ENCODE data around the gene APOA1. TPM values are rescaled to one million over a fixed set of nuclear protein-coding genes. Genes with fewer than 3 reads are reported as not detected.

Gene APOA1
- polyA plus RNA-seq (2013, experiment 1 of 4): 1.6 TPM
- polyA plus RNA-seq (2013, experiment 2 of 4): 1.4 TPM
- polyA plus RNA-seq (2013, experiment 3 of 4): 3.2 TPM
- polyA plus RNA-seq (2013, experiment 4 of 4): 2.1 TPM

GRCh38 chr11:116837231-116838091 lies at the start of gene APOA1:
Gene APOA1, minus strand, starts transcription at chr11:116837622. Its CDS starts 235 bp downstream, at chr11:116837387.
- Histone ChIP-seq H3K27me3 (ENCODE audit: control insufficient read depth, insufficient read depth, low read length, poor library complexity, severe bottlenecking) (peaks cover 12% of the 10 kb centered on the region), H3K27ac (ENCODE audit: insufficient read depth, low read depth, low read length, poor library complexity, severe bottlenecking) (no peak within 1 kb of the TSS), H3K4me3 (ENCODE audit: insufficient read depth, low read depth, low read length) (no peak within 1 kb of the TSS)

GRCh38 chr11:116885951-116886655 lies 48.7 kb upstream of the APOA1 start:
- Histone ChIP-seq H3K9me3 (ENCODE audit: control insufficient read depth, low read length) (no peaks in the 10 kb centered on the region), H3K4me1 (ENCODE audit: control insufficient read depth, insufficient read depth, low read length) (no peaks in the 10 kb centered on the region), H3K36me3 (ENCODE audit: control insufficient read depth, insufficient read depth, low read length) (no peaks in the 10 kb centered on the region), H3K27me3 (ENCODE audit: control insufficient read depth, insufficient read depth, low read length, poor library complexity, severe bottlenecking) (no peaks in the 10 kb centered on the region), H3K27ac (ENCODE audit: insufficient read depth, low read depth, low read length, poor library complexity, severe bottlenecking) (no peak overlapping the region), H3K4me3 (ENCODE audit: insufficient read depth, low read depth, low read length) (no peak overlapping the region)
- WGBS, 2 experiments: 93 to 94% methylated on average over 5 of the region's 5 CpGs

More at GRCh38 chr11:116837231-116838091, at the start of gene APOA1:
- H3K9me3 ChIP-seq (ENCODE audit: control insufficient read depth, low read length): no peaks in the 10 kb centered on the region
- WGBS, 2 experiments: 68 to 71% methylated on average over 18 to 19 of the region's 19 CpGs
- no peaks in the 10 kb centered on the region for H3K36me3 ChIP-seq (ENCODE audit: control insufficient read depth, insufficient read depth, low read length)
- H3K4me1 ChIP-seq (ENCODE audit: control insufficient read depth, insufficient read depth, low read length): peaks cover 23% of the 10 kb centered on the region

- no peak overlapping the region for H3K27ac ChIP-seq (ENCODE audit: insufficient read depth, low read depth, low read length, poor library complexity, severe bottlenecking)
- no peaks in the 10 kb centered on the region for H3K27me3 ChIP-seq (ENCODE audit: control insufficient read depth, insufficient read depth, low read length, poor library complexity, severe bottlenecking)
- no peaks in the 10 kb centered on the region for H3K36me3 ChIP-seq (ENCODE audit: control insufficient read depth, insufficient read depth, low read length)
- H3K9me3 ChIP-seq (ENCODE audit: control insufficient read depth, low read length): no peaks in the 10 kb centered on the region
- no peak overlapping the region for H3K4me3 ChIP-seq (ENCODE audit: insufficient read depth, low read depth, low read length)
- H3K4me1 ChIP-seq (ENCODE audit: control insufficient read depth, insufficient read depth, low read length): no peaks in the 10 kb centered on the region
Observed at GRCh38 chr11:116882386-116882785, 45.0 kb upstream of the APOA1 start.

GRCh38 chr11:116881143-116881542 lies 43.7 kb upstream of the APOA1 start:
- WGBS, 2 experiments: 85 to 89% methylated on average over 5 to 6 of the region's 6 CpGs
- H3K27ac ChIP-seq (ENCODE audit: insufficient read depth, low read depth, low read length, poor library complexity, severe bottlenecking): peak overlapping the region; percentile 10
- no peaks in the 10 kb centered on the region for H3K4me1 ChIP-seq (ENCODE audit: control insufficient read depth, insufficient read depth, low read length)
- no peaks in the 10 kb centered on the region for H3K36me3 ChIP-seq (ENCODE audit: control insufficient read depth, insufficient read depth, low read length)
- no peaks in the 10 kb centered on the region for H3K9me3 ChIP-seq (ENCODE audit: control insufficient read depth, low read length)
- H3K4me3 ChIP-seq (ENCODE audit: insufficient read depth, low read depth, low read length): no peak overlapping the region
- no peaks in the 10 kb centered on the region for H3K27me3 ChIP-seq (ENCODE audit: control insufficient read depth, insufficient read depth, low read length, poor library complexity, severe bottlenecking)

GRCh38 chr11:116879800-116880625 lies 42.6 kb upstream of the APOA1 start:
- no peaks in the 10 kb centered on the region for H3K27me3 ChIP-seq (ENCODE audit: control insufficient read depth, insufficient read depth, low read length, poor library complexity, severe bottlenecking)
- H3K36me3 ChIP-seq (ENCODE audit: control insufficient read depth, insufficient read depth, low read length): no peaks in the 10 kb centered on the region
- H3K4me1 ChIP-seq (ENCODE audit: control insufficient read depth, insufficient read depth, low read length): no peaks in the 10 kb centered on the region
- 48 to 77% methylated on average over 1 to 5 of the region's 5 CpGs for WGBS, 2 experiments
- H3K9me3 ChIP-seq (ENCODE audit: control insufficient read depth, low read length): no peaks in the 10 kb centered on the region
- H3K27ac ChIP-seq (ENCODE audit: insufficient read depth, low read depth, low read length, poor library complexity, severe bottlenecking): no peak overlapping the region
- no peak overlapping the region for H3K4me3 ChIP-seq (ENCODE audit: insufficient read depth, low read depth, low read length)

- 90 to 92% methylated on average over 8 of the region's 8 CpGs for WGBS, 2 experiments
- H3K4me1 ChIP-seq (ENCODE audit: control insufficient read depth, insufficient read depth, low read length): no peaks in the 10 kb centered on the region
- H3K27me3 ChIP-seq (ENCODE audit: control insufficient read depth, insufficient read depth, low read length, poor library complexity, severe bottlenecking): no peaks in the 10 kb centered on the region
- no peak overlapping the region for H3K27ac ChIP-seq (ENCODE audit: insufficient read depth, low read depth, low read length, poor library complexity, severe bottlenecking)
- no peaks in the 10 kb centered on the region for H3K9me3 ChIP-seq (ENCODE audit: control insufficient read depth, low read length)
- peaks cover 13% of the 10 kb centered on the region for H3K36me3 ChIP-seq (ENCODE audit: control insufficient read depth, insufficient read depth, low read length)
- H3K4me3 ChIP-seq (ENCODE audit: insufficient read depth, low read depth, low read length): no peak overlapping the region
Observed at GRCh38 chr11:116876656-116877055, 39.2 kb upstream of the APOA1 start.

GRCh38 chr11:116875194-116875593 lies 37.8 kb upstream of the APOA1 start:
- peaks cover 20% of the 10 kb centered on the region for H3K36me3 ChIP-seq (ENCODE audit: control insufficient read depth, insufficient read depth, low read length)
- H3K9me3 ChIP-seq (ENCODE audit: control insufficient read depth, low read length): no peaks in the 10 kb centered on the region
- H3K4me1 ChIP-seq (ENCODE audit: control insufficient read depth, insufficient read depth, low read length): no peaks in the 10 kb centered on the region
- H3K27ac ChIP-seq (ENCODE audit: insufficient read depth, low read depth, low read length, poor library complexity, severe bottlenecking): no peak overlapping the region
- H3K4me3 ChIP-seq (ENCODE audit: insufficient read depth, low read depth, low read length): no peak overlapping the region
- no peaks in the 10 kb centered on the region for H3K27me3 ChIP-seq (ENCODE audit: control insufficient read depth, insufficient read depth, low read length, poor library complexity, severe bottlenecking)
- 96% methylated on average over 7 of the region's 7 CpGs for WGBS, 2 experiments

- Histone ChIP-seq H3K9me3 (ENCODE audit: control insufficient read depth, low read length) (no peaks in the 10 kb centered on the region), H3K4me3 (ENCODE audit: insufficient read depth, low read depth, low read length) (no peak overlapping the region), H3K27ac (ENCODE audit: insufficient read depth, low read depth, low read length, poor library complexity, severe bottlenecking) (no peak overlapping the region), H3K36me3 (ENCODE audit: control insufficient read depth, insufficient read depth, low read length) (peaks cover 22% of the 10 kb centered on the region), H3K27me3 (ENCODE audit: control insufficient read depth, insufficient read depth, low read length, poor library complexity, severe bottlenecking) (no peaks in the 10 kb centered on the region), H3K4me1 (ENCODE audit: control insufficient read depth, insufficient read depth, low read length) (no peaks in the 10 kb centered on the region)
- 94 to 98% methylated on average over 2 of the region's 2 CpGs for WGBS, 2 experiments
Observed at GRCh38 chr11:116874251-116874650, 36.8 kb upstream of the APOA1 start.

GRCh38 chr11:116873381-116873780 lies 36.0 kb upstream of the APOA1 start:
- H3K4me3 ChIP-seq (ENCODE audit: insufficient read depth, low read depth, low read length): no peak overlapping the region
- no peaks in the 10 kb centered on the region for H3K9me3 ChIP-seq (ENCODE audit: control insufficient read depth, low read length)
- no peaks in the 10 kb centered on the region for H3K27me3 ChIP-seq (ENCODE audit: control insufficient read depth, insufficient read depth, low read length, poor library complexity, severe bottlenecking)
- peaks cover 26% of the 10 kb centered on the region for H3K36me3 ChIP-seq (ENCODE audit: control insufficient read depth, insufficient read depth, low read length)
- H3K27ac ChIP-seq (ENCODE audit: insufficient read depth, low read depth, low read length, poor library complexity, severe bottlenecking): no peak overlapping the region
- no peaks in the 10 kb centered on the region for H3K4me1 ChIP-seq (ENCODE audit: control insufficient read depth, insufficient read depth, low read length)
- 96% methylated on average over 11 of the region's 11 CpGs for WGBS, 2 experiments
